ENCODE measurements around the gene ARVCF. TPM values are rescaled to one million over a fixed set of nuclear protein-coding genes. Genes with fewer than 3 reads are reported as not detected.

The ARVCF gene
- total RNA-seq, 1 experiment from 2014 or later: 8.2 TPM

DNA sequence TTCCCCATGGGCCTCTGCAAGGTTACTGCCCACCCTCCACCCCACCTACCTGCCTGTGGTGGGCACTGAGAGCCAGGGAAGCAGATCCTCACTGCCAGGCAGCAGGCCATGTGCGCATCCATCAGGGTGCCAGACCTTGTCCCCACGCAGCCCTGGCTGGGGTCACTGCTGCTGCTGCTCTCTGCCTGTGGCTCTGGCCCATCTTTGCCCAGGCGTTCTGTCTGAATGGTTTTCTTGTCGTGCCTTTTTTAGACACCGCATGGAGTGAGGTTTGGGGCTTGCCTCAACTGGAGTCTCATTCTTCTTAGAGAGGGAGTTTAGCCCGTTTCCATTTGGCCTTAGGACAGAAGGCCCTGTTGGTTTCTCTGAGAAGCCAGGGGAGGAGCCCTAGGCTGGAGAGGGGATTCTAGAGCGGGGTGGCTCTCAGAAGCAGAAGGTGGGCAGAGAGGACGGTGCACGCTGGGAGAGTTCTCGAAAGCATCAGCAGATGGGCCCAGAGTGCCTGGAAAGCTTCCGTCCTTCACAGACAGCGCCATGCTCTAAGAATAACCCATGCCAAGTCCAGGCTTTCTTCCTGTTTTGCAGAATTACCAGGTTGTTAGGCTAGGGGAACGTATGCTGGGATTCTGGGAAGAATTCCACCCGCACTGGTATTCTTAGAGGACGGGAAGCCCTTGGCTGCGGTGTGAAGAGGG is 12.4 kb upstream of the ARVCF start:
- POLR2A ChIA-PET: no interaction called here
- in situ Hi-C loops (cut with HindIII; ENCODE audit: low pct_unique_long_range_greater_than_20kb, low sequenced_read_pairs): no loop called here
- CTCF ChIA-PET: interaction anchor here (0.6 kb wide), 1 partner anchor 66 kb away, joined by 3 read pairs; no protein-coding TSS in a partner anchor
- DNase-seq (ENCODE audit: low read depth, low spot score): no peak
- BruUV-seq (replicated peaks): no TSS peak
- Histone ChIP-seq H3K9me3 (ENCODE audit: control insufficient read depth, insufficient read depth, low read depth, low read length) (no peaks in the 10 kb centered on the region), H3K27ac (ENCODE audit: low read length) (no peak overlapping the region), H3K36me3 (ENCODE audit: control insufficient read depth, insufficient read depth, low read length) (no peaks in the 10 kb centered on the region), H3K4me1 (ENCODE audit: control insufficient read depth, insufficient read depth, low read length) (no peaks in the 10 kb centered on the region), H3K27me3 (ENCODE audit: control insufficient read depth, insufficient read depth, low read length) (no peaks in the 10 kb centered on the region), H3K4me3 (ENCODE audit: low read depth in 2 of 2, low read length in 2 of 2) (no peak overlapping the region)
- no peak for ATAC-seq
- intact Hi-C loops (cut with micrococcal nuclease; ENCODE audit: unreplicated experiment): no loop called here
- TF ChIP-seq TCF7L2 (IDR thresholded peaks at IDR 0.05; ENCODE audit: low read depth, low read length) (no peak), SIN3A (IDR thresholded peaks at IDR 0.05; ENCODE audit: borderline replicate concordance, insufficient read depth, low read depth, low read length) (no peak), POLR2AphosphoS5 (IDR thresholded peaks at IDR 0.05; ENCODE audit: low read depth, low read length) (no peak)
- TF ChIP-seq, protein P1, sequence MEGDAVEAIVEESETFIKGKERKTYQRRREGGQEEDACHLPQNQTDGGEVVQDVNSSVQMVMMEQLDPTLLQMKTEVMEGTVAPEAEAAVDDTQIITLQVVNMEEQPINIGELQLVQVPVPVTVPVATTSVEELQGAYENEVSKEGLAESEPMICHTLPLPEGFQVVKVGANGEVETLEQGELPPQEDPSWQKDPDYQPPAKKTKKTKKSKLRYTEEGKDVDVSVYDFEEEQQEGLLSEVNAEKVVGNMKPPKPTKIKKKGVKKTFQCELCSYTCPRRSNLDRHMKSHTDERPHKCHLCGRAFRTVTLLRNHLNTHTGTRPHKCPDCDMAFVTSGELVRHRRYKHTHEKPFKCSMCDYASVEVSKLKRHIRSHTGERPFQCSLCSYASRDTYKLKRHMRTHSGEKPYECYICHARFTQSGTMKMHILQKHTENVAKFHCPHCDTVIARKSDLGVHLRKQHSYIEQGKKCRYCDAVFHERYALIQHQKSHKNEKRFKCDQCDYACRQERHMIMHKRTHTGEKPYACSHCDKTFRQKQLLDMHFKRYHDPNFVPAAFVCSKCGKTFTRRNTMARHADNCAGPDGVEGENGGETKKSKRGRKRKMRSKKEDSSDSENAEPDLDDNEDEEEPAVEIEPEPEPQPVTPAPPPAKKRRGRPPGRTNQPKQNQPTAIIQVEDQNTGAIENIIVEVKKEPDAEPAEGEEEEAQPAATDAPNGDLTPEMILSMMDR (IDR thresholded peaks at IDR 0.05): no peak
- TF ChIP-seq, protein P2, sequence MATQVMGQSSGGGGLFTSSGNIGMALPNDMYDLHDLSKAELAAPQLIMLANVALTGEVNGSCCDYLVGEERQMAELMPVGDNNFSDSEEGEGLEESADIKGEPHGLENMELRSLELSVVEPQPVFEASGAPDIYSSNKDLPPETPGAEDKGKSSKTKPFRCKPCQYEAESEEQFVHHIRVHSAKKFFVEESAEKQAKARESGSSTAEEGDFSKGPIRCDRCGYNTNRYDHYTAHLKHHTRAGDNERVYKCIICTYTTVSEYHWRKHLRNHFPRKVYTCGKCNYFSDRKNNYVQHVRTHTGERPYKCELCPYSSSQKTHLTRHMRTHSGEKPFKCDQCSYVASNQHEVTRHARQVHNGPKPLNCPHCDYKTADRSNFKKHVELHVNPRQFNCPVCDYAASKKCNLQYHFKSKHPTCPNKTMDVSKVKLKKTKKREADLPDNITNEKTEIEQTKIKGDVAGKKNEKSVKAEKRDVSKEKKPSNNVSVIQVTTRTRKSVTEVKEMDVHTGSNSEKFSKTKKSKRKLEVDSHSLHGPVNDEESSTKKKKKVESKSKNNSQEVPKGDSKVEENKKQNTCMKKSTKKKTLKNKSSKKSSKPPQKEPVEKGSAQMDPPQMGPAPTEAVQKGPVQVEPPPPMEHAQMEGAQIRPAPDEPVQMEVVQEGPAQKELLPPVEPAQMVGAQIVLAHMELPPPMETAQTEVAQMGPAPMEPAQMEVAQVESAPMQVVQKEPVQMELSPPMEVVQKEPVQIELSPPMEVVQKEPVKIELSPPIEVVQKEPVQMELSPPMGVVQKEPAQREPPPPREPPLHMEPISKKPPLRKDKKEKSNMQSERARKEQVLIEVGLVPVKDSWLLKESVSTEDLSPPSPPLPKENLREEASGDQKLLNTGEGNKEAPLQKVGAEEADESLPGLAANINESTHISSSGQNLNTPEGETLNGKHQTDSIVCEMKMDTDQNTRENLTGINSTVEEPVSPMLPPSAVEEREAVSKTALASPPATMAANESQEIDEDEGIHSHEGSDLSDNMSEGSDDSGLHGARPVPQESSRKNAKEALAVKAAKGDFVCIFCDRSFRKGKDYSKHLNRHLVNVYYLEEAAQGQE (IDR thresholded peaks at IDR 0.05; ENCODE audit: insufficient read depth in 1 of 2, low read depth in 2 of 2, low read length in 1 of 2): no peak

DNA sequence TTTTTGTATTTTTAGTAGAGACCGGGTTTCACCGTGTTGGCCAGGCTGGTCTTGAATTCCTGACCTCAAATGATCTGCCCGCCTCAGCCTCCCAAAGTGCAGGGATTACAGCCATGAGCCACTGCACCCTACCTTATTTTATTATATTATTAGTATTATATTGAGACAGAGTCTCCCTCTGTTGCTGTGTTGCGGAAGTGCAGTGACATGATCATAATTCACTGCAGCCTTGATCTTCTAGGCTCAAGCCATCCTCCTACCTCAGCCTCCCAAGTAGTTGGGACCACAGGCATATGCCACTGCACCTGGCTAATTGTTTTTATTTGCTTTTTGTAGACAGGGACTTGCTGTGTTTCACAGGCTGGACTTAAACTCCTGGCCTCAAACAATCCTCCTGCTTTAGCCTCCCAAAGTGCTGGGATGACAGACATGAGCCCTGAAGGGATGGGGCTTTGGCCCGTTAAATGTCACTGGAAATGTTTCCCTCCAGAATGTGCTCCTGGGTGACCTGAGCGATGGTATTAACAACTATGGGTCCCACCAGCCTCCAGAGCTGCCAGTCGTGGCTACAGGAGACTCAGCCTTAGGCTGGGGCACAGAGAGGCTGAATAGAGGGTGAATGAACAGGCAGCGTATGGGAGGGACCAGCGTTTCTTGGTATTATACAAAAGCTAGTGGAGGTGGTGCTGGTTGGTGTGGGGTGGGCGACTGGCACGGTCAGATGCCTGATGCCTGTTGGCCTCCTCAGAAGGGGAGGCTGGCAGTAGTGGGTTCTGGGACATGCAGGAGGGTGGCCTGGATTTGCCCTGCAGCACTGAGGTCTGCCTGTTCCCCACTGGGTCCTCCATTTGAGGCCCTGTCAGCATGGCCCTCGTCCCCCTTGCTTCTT is 11.6 kb upstream of the ARVCF start:
- H3K4me1 ChIP-seq (ENCODE audit: control insufficient read depth, insufficient read depth, low read length): no peaks in the 10 kb centered on the region
- no peaks in the 10 kb centered on the region for H3K36me3 ChIP-seq (ENCODE audit: control insufficient read depth, insufficient read depth, low read length)
- in situ Hi-C loops (cut with HindIII; ENCODE audit: low pct_unique_long_range_greater_than_20kb, low sequenced_read_pairs) (no loop called here), intact Hi-C loops (cut with micrococcal nuclease; ENCODE audit: unreplicated experiment) (no loop called here)
- POLR2A ChIA-PET: no interaction called here
- no peak for DNase-seq (ENCODE audit: low read depth, low spot score)
- BruUV-seq (replicated peaks): no TSS peak
- CTCF ChIA-PET: interaction anchor here (0.7 kb wide), 1 partner anchor 118 kb away, joined by 5 read pairs; no protein-coding TSS in a partner anchor
- ATAC-seq: peak; percentile 76; the same call in 1 of the 2 replicates
- no peak for TF ChIP-seq POLR2AphosphoS5 (IDR thresholded peaks at IDR 0.05; ENCODE audit: low read depth, low read length)
- TF ChIP-seq, protein P1 (IDR thresholded peaks at IDR 0.05): no peak
- TF ChIP-seq, protein P2 (IDR thresholded peaks at IDR 0.05; ENCODE audit: insufficient read depth in 1 of 2, low read depth in 2 of 2, low read length in 1 of 2): no peak
- TF ChIP-seq TCF7L2 (IDR thresholded peaks at IDR 0.05; ENCODE audit: low read depth, low read length): no peak
- TF ChIP-seq SIN3A (IDR thresholded peaks at IDR 0.05; ENCODE audit: borderline replicate concordance, insufficient read depth, low read depth, low read length): no peak
- no peaks in the 10 kb centered on the region for H3K27me3 ChIP-seq (ENCODE audit: control insufficient read depth, insufficient read depth, low read length)
- H3K9me3 ChIP-seq (ENCODE audit: control insufficient read depth, insufficient read depth, low read depth, low read length): no peaks in the 10 kb centered on the region
- no peak overlapping the region for H3K4me3 ChIP-seq (ENCODE audit: low read depth in 2 of 2, low read length in 2 of 2)
- H3K27ac ChIP-seq (ENCODE audit: low read length): no peak overlapping the region

Measured in Panc1 (cell line).